ENCODE data around the gene RCOR1. TPM values are rescaled to one million over a fixed set of nuclear protein-coding genes. Genes with fewer than 3 reads are reported as not detected.
"Not testable (repeated sequence)": the region's sequence is repeated elsewhere in the genome, so short reads cannot be mapped to it uniquely, and the experiment has no call there.

Gene RCOR1
- total RNA-seq, 2 donors from 2014 or later, result 12.6 to 15.4 TPM

- no peak for DNase-seq (ENCODE audit: low spot score)
- intact Hi-C loops (cut with DNase I), result no loop called here
Observed at GRCh38 chr14:102568115-102568614, 24.3 kb upstream of the RCOR1 start.

DNA sequence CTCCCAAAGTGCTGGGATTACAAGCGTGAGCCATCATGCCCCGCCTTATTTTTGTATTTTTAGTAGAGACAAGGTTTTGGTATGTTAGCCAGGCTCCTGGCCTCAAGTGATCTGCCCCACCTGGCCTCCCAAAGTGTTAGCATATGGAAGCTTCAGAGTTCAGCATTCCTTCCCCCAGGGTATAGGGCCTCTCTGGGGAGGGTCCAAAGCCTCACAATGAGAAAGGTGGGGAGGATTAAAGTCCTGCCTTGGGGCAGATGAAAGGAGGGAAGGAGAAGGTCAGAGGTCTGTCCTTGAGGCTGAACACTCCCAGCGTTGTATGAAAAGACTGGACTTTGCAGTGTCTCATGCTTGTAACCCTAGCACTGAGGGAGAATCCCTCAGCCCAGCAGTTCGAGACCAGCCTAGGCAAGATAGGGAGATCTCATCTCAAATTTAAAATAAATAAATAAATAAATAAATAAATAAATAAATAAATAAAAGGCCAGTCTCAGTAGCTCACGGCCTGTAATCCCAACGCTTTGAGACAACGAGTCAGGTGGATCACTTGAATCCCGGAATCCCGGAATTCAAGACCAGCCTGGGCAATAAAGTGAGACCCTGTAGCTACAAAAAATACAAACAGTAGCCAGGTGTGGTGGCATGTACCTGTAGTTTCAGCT is 22.0 kb upstream of the RCOR1 start:
- intact Hi-C loops (cut with DNase I), result no loop called here

DNA sequence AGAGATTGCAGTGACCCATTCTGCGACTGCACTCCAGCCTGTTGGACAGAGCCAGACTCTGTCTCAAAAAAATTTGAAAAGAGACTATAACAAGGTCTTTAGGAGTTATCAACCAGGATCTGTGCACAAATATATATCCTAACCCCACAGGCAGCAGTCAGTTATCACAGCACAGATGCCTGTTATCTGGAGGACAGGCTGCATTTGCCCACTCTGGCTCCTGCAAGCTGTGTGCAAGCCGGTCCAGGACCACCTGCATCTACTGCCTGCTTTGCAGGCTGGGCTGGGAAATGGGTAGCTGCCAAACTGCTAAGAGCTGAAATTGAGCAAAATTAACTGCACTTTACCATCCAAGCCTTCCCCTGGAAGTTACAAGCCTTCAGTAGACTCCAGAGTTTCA is 21.4 kb upstream of the RCOR1 start:
- intact Hi-C loops (cut with DNase I), result loop anchor here in 1 of 2 donors (1.0 kb wide), 1 partner anchor 31 kb away; no protein-coding TSS in a partner anchor
- no peak for DNase-seq (ENCODE audit: low spot score)

More for the DNA sequence above, 22.0 kb upstream of the RCOR1 start:
- DNase-seq (ENCODE audit: low spot score), result no peak

DNA sequence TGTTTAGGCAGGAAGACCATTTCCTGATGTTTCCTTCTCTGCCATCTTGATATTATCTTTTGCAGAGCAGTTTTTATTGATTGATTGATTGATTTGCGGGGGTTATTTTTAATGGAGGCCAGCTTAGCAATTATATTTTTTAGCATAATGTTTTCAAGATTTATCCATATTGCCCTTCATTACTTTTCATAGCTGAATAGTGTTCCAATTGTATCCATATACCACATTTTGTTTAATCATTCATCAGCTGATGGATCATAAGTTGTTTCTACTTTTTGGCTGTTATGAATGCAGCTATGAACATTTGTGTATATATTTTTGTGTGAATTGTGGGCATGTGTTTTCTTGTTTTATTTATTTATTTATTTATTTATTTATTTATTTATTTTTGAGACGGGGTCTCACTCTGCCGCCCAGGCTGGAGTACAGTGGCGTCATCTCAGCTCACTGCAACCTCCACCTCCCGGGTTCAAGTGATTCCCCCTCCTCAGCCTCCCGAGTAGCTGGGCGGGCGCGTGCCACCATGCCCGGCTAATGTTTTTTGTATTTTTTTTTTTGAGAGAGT is 20.9 kb upstream of the RCOR1 start:
- intact Hi-C loops (cut with DNase I), result loop anchor here in 1 of 2 donors (1.0 kb wide), 1 partner anchor 31 kb away; no protein-coding TSS in a partner anchor
- no peak for DNase-seq (ENCODE audit: low spot score)

DNA sequence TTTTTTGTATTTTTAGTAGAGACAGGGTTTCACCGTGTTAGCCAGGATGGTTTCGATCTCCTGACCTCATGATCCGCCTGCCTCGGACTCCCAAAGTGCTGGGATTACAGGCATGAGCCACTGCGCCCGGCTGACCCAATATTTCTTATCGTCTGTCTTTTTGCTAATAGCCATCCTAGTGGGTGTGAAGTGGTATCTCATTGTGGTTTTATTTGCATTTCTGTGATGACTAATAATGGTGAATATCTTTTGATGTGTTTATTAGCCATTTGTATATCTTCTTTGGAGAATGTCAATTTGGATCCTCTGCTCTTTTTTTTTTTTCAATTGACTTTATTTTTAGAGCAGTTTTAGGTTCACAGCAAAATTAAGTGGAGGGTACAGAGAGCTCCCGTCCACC is 19.3 kb upstream of the RCOR1 start:
- DNase-seq (ENCODE audit: low spot score), result not testable (repeated sequence)

GRCh38 chr14:102573591-102574046 is 18.8 kb upstream of the RCOR1 start:
- intact Hi-C loops (cut with DNase I), result no loop called here

More for the DNA sequence above, 19.3 kb upstream of the RCOR1 start:
- intact Hi-C loops (cut with DNase I), result not testable (repeated sequence)

GRCh38 chr14:102574281-102575159 is 17.9 kb upstream of the RCOR1 start:
- intact Hi-C loops (cut with DNase I), result no loop called here
- DNase-seq (ENCODE audit: low spot score), result no peak

More at GRCh38 chr14:102573591-102574046, 18.8 kb upstream of the RCOR1 start:
- DNase-seq (ENCODE audit: low spot score), result no peak

GRCh38 chr14:102575160-102575845 is 17.1 kb upstream of the RCOR1 start:
- intact Hi-C loops (cut with DNase I), result no loop called here
- no peak for DNase-seq (ENCODE audit: low spot score)

DNA sequence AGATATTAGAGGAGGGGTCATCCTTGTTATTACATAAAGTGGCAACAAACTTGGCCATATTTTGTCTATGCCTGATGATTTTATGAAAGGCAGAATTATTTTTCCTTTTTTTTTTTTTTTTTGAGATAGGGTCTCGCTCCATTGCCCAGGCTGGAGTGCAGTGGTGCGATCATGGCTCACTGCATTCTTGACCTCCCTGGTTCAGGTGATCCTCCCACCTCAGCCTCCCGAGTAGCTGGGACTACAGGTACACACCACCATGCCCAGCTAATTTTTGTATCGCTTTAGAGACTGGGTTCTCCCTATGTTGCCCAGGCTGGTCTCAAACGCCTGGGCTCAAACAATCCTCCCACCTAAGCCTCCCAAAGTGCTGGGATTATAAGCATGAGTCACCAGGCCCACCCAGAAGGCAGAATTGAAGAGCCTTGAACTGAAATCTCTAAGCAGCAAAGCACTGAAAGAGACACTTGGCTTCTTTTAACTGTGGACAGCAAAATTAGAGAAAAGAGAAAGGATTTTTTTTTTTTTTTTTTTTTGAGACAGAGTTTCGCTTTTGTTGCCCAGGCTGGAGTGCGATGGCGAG is 16.5 kb upstream of the RCOR1 start:
- intact Hi-C loops (cut with DNase I); DNase-seq (ENCODE audit: low spot score): not testable (repeated sequence)

- intact Hi-C loops (cut with DNase I), result no loop called here
- no peak for DNase-seq (ENCODE audit: low spot score)
Observed at GRCh38 chr14:102578821-102579220, 13.6 kb upstream of the RCOR1 start.

- intact Hi-C loops (cut with DNase I), result no loop called here
- DNase-seq (ENCODE audit: low spot score), result no peak
Observed at GRCh38 chr14:102579696-102580549, 12.5 kb upstream of the RCOR1 start.

DNA sequence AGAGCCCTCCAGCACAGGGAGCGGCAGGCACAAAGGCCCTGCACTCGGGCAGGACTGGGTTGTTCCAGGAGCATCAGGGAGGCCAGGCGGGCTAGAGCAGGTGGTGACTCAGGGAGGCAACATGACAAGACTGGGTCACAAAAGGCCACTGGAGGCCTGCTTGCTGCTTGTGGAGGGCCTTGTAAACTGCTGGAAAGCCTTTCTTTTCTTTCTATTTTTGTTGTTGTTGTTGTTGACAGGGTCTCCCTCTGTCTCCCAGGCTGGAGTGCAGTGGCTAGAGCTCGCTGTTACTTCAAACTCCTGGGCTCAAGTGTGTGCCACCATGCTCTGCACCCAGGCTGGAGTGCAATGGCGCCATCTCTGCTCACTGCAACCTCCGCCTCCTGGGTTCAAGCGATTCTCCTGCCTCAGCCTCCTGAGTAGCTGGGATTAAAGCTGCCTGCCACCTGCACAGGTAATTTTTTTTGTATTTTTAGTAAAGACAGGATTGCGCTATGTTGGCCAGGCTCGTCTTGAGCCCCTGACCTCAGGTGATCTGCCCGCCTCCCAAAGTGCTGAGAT is 11.8 kb upstream of the RCOR1 start:
- intact Hi-C loops (cut with DNase I), result no loop called here
- DNase-seq (ENCODE audit: low spot score), result no peak

DNA sequence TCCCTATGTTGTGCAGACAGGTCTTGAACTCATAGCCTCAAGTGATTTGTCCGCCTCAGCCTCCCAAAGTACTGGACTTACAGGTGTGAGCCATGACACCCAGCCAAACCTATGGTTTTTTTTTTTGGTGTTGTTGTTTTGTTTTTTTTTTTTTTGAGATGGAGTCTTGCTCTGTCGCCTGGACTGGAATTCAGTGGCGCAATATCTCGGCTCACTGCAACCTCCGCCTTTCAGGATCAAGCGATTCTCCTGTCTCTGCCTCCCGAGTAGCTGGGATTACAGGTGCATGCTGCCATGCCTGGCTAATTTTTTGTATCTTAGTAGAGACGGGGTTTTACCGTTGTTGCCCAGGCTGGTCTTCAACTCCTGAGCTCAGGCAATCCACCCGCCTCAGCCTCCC is 11.3 kb upstream of the RCOR1 start:
- intact Hi-C loops (cut with DNase I), result no loop called here
- DNase-seq (ENCODE audit: low spot score), result no peak

DNA sequence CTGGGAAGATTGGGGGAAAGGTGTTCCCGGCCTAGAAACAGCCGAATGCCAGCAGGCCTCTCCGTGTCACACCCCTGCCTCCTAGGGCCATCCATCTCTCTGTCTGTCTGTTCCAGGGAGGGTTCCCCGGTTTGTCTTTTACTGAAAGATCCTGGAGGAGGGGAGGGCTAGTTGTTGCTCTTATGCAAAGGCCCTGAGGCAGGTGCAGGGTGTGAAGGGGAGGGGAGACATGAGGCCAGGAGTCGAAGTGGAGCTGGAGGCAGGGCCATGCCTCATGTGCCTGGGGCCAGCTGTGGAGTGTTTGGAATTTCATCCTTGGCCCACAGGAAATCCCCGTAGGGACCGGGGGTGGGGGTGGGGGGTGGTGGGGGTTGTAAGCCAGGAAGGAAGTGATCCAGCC is 8.7 kb upstream of the RCOR1 start:
- intact Hi-C loops (cut with DNase I), result no loop called here
- DNase-seq (ENCODE audit: low spot score), result no peak

DNA sequence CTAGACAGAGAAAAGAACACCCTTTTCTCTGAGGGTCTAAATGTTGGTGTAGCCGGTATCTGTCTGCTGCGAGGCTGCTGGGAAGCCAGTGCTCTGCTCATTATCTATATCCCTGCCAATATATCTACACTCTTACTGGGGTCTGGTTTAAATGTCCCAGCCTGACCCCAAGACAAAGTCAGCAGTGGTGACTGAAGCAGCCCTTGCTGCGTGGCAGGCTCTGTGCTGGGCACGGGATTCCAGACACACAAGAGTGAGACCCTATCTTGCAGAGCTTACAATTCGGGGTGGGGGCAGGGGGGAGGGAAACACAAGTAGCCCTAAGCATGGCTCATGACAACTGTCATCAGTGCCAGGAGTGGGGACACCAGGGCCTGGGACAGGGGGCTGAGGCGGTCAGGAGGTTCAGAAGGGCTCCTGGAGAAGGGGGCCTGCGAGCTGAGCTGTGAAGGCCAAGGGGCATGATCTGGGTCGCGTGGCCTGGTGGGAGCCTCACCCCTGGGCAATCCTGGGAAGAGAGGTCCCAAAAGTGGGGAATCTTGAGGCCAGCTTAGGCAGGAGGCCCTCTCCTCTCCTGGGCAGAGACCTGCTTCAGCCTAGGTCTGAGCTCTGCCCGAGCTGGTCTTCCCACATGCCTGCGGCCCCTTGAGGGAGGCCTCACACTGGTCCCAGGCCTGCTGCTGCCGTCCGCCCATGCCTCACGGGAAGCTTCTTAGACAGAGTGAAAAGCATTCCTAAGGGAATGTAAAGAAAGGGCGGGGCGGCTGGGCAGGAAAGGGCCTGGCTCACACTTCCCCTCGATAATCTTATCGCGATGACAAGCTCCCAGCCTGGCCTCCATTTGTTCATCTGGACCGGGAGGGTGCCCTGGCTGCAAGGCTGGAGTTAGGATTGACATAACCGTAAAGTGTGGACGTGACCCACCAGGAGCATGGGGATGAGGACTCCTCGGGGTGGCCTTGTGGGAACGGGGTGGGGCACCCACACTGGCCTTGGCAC is 7.3 kb upstream of the RCOR1 start:
- intact Hi-C loops (cut with DNase I), result no loop called here
- DNase-seq (ENCODE audit: low spot score), result no peak

DNA sequence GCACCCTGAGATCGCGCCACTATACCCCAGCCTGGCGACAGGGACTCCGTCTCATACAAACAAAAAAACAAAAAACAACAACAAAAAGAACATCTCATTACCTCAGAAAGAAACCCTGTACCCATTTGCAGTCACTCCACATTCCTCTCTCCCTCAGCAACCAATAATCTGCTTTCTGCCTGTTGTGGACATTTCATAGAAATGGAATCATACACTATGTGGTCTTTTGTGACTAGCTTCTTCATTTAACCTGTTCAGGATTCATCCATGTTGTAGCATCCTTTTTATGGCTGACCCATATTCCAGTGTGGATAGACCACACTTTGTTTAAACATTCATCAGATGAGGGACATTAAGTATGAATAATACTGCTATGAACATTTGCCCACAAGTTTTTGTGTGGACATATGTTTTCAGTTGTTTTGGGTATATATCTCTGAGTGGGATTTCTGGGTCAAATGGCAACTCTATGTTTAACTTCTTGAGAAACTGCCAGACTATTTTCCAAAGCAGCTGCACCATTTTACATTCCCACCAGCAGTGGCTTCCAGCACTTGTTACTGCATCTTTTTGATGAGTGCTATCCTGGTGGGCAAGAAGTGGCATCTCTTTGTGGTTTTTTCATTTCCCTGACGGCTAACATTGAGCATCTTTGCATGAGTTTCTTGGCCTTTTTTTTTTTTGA is 5.9 kb upstream of the RCOR1 start:
- intact Hi-C loops (cut with DNase I), result no loop called here
- no peak for DNase-seq (ENCODE audit: low spot score)

Measured in posterior vena cava (tissue), 2 donors.